Adrenal gland (tissue), 12 donors: Measurements from ENCODE around the gene SNX1. TPM values are rescaled to one million over a fixed set of nuclear protein-coding genes. Genes with fewer than 3 reads are reported as not detected.

Experiments
- DNase-seq, 7 donors: peaks; one replicate each; pipeline ENCODE4 v3.0.0-alpha.2; 2019 to 2020
- H3K27ac ChIP-seq, 5 donors: fragments of 200-600 bp; sonication (generic) in 4 of 5; 1 replicate in 3 of 5; 2 replicates in 2 of 5; pipeline versions ENCODE4 v1.5.1 to v1.8.0; 2016 to 2020; ENCODE audit warnings: mild to moderate bottlenecking in 1 of 5
- H3K27me3 ChIP-seq: fragments of 200-600 bp; 2 replicates; pipeline ENCODE4 v1.8.0; 2021
- H3K36me3 ChIP-seq, 2 donors: fragments of 200-600 bp; replicated peaks in 1 of 2; 1 replicate in 1 of 2; 2 replicates in 1 of 2; pipeline versions ENCODE4 v1.5.1 to v1.8.0; 2018 to 2022
- H3K4me1 ChIP-seq, 2 donors: fragments of 200-600 bp; replicated peaks in 1 of 2; 1 replicate in 1 of 2; 2 replicates in 1 of 2; pipeline versions ENCODE4 v1.5.1 to v1.8.0; 2018 to 2021
- H3K4me3 ChIP-seq, 4 donors: fragments of 200-600 bp; sonication (generic) in 3 of 4; one replicate each; pipeline ENCODE4 v1.5.1; 2016 to 2018
- H3K9me3 ChIP-seq, 3 donors: fragments of 200-600 bp; sonication (generic) in 1 of 3; replicated peaks in 1 of 3; 1 replicate in 2 of 3; 2 replicates in 1 of 3; pipeline versions ENCODE4 v1.5.1 to v1.8.0; 2016 to 2021
- POLR2A ChIP-seq, 2 donors: fragments of 450-650 bp; IDR thresholded peaks; one replicate each; pipeline ENCODE4 v1.6.1; 2017; ENCODE audit warnings: antibody characterized with exemption in 2 of 2, mild to moderate bottlenecking in 2 of 2, moderate library complexity in 1 of 2
- WGBS, 4 donors: extraction: QIAGEN DNeasy Blood & Tissue Kit in 2 of 4; methylation state at CpG; one replicate each; pipeline versions ENCODE4 v1.1.5 to v1.1.7; 2013 to 2017; 5-methylcytosine and 5-hydroxymethylcytosine counted together
- intact Hi-C, 2 donors: fragments of 100-400 bp; cut with DNase I; formaldehyde crosslinking; loops; one replicate each; pipeline versions ENCODE4 v1.14.1 to v1.15.0; 2022 to 2023
- polyA plus RNA-seq, 3 donors: library from polyadenylated mRNA; stranded (reverse); fragments of 200-250 nt in 2 of 3; fragments of 350-450 nt in 1 of 3; fragmentation: Illumina TruSeq in 1 of 3; extraction: RNeasy Lipid Tissue Mini Kit (QIAGEN cat#74804) in 1 of 3; gene quantifications; one replicate each; pipeline ENCODE4 v1.2.3, GENCODE V29; 2013 to 2014
- total RNA-seq, 9 donors: library from RNA; depleted of rRNA in 4 of 9; stranded (reverse); fragments of >200 nt in 4 of 9; fragments of 120-200 nt in 1 of 9; fragmentation: NEBNext Ultra II Directional in 1 of 9; extraction: Animal tissue kit (Norgen Biotek cat#: 25700) in 1 of 9; gene quantifications; one replicate each; pipeline versions ENCODE4 v1.1.0 to v1.2.4, GENCODE V29; 2013 to 2023
- TF ChIP-seq, protein P1 (sequence below), 6 experiments: fragments of 450-650 bp in 4 of 6; fragments of 200-600 bp in 2 of 6; sonication (generic) in 1 of 6; IDR thresholded peaks; 1 replicate in 5 of 6; 2 replicates in 1 of 6; pipeline versions ENCODE4 v1.5.1 to v1.8.0; 2016 to 2021; ENCODE audit warnings: antibody characterized with exemption in 6 of 6, mild to moderate bottlenecking in 2 of 6, moderate library complexity in 1 of 6
- donor health status: healthy with polysubstance abuse.
- donor health status: Bipolar disorder and iron deficiency.
- donor health status: DM: yes; HTN: yes; CAD: no.
- donor health status: DM: no; HTN: no; CAD: no.
- donor health status: DM: no; HTN: no; CAD: no.
- donor health status: DM: yes; HTN: yes; CAD: no.

Gene SNX1
- total and polyA plus RNA-seq, 12 donors = 61.2 to 251 (median 111) TPM

DNA sequence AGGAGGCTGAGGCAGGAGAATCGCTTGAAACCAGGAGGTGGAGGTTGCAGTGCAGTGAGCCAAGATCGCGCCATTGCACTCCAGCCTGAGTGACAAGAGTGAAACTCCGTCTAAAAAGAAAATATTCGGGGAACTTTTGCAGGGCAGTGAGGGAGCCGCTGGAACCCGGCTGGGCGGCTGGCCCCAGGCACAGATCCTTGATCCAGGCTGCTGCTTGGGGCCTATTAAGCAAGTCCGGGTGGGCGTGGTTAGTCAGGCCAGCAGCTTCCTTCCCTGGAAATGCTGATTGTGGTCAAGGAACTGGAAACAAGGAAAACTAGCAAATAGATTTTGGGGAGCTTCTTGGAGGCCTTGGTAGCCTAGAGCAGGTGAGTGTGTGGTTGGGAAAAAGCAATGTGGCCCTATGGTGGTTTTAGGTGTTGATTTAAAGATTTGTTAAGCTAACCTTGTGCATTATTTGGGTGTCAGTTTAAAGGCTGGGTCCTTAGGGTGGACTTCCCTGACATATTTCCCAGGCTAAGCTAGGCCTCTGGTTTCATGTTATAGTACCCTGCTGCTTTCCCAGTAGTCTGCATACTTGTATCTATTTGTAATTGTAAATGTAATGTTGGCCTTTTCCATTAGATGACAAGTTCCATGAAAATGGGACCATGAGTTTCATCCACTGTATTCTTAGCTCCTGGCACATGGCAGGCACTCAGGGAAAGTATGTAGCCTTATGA is 38.0 kb downstream of the SNX1 start:
- Histone ChIP-seq H3K4me1 (peaks cover 7 to 15% of the 10 kb centered on the region in 2 donors), H3K36me3 (peaks cover 0 to 94% of the 10 kb centered on the region in 2 donors), H3K27ac (peak overlapping the region in 2 of 5 donors; percentile 16 to 17), H3K27me3 (no peaks in the 10 kb centered on the region), H3K4me3 (no peak overlapping the region), H3K9me3 (no peaks in the 10 kb centered on the region)
- TF ChIP-seq, protein P1, sequence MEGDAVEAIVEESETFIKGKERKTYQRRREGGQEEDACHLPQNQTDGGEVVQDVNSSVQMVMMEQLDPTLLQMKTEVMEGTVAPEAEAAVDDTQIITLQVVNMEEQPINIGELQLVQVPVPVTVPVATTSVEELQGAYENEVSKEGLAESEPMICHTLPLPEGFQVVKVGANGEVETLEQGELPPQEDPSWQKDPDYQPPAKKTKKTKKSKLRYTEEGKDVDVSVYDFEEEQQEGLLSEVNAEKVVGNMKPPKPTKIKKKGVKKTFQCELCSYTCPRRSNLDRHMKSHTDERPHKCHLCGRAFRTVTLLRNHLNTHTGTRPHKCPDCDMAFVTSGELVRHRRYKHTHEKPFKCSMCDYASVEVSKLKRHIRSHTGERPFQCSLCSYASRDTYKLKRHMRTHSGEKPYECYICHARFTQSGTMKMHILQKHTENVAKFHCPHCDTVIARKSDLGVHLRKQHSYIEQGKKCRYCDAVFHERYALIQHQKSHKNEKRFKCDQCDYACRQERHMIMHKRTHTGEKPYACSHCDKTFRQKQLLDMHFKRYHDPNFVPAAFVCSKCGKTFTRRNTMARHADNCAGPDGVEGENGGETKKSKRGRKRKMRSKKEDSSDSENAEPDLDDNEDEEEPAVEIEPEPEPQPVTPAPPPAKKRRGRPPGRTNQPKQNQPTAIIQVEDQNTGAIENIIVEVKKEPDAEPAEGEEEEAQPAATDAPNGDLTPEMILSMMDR (IDR thresholded peaks at IDR 0.05) = no peak
- TF ChIP-seq POLR2A (IDR thresholded peaks at IDR 0.05) = no peak
- intact Hi-C loops = no loop called here
- WGBS, 4 donors = 90 to 95% (median 92%) methylated on average over 10 of the region's 10 CpGs
- no peak for DNase-seq

DNA sequence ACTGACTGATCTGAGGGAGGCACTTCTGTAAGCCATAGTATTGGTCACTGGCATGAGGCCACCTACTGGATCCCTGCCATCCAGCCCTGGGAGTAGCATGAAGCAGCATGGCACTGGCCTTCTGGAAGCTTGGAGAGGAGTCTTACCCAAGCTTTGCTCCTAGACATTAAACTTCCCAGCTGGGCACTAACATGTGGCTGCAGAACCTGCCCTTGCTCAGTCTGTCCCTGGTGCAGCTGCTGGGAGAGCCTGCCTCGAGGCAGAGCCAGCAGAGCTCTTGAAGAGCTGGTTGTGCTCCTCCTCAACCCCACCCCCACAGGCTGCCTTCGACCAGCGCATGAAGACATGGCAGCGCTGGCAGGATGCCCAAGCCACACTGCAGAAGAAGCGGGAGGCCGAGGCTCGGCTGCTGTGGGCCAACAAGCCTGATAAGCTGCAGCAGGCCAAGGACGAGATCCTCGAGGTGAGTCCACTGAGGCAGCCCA is 38.6 kb downstream of the SNX1 start:
- H3K27me3 ChIP-seq = no peaks in the 10 kb centered on the region
- peak; percentile 73 to 91 (median 88) for DNase-seq
- TF ChIP-seq, protein P1 (IDR thresholded peaks at IDR 0.05) = no peak
- TF ChIP-seq POLR2A (IDR thresholded peaks at IDR 0.05) = no peak
- no peak overlapping the region for H3K4me3 ChIP-seq
- H3K27ac ChIP-seq = peak overlapping the region in 3 of 5 donors; percentile 16 to 18 (median 17)
- peaks cover 7 to 15% of the 10 kb centered on the region in 2 donors for H3K4me1 ChIP-seq
- intact Hi-C loops = no loop called here
- peaks cover 0 to 91% of the 10 kb centered on the region in 2 donors for H3K36me3 ChIP-seq
- H3K9me3 ChIP-seq = no peaks in the 10 kb centered on the region
- 41 to 68% (median 48%) methylated on average over 7 to 9 of the region's 9 CpGs for WGBS, 4 donors

DNA sequence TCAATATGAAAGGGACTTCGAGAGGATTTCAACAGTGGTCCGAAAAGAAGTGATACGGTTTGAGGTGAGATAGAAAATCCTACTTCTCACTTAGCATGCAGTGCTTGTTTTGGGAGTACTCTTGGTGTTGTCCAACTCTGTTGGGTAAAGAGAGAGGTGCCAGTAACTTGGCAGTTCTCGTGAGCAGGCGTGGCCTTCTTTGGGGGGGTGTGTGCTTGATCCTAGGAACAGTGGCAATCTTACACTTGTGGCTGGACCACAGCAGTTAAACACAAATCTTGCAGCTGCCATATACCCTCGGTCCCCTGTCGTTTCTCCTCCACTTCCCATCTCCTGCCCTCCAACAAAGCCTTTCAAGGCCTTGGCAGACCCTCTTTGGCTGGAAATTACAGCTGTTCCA is 40.6 kb downstream of the SNX1 start:
- TF ChIP-seq, protein P1 (IDR thresholded peaks at IDR 0.05) = no peak
- TF ChIP-seq POLR2A (IDR thresholded peaks at IDR 0.05) = no peak
- Histone ChIP-seq H3K4me1 (peaks cover 7 to 15% of the 10 kb centered on the region in 2 donors), H3K27ac (no peak overlapping the region), H3K4me3 (no peak overlapping the region), H3K27me3 (no peaks in the 10 kb centered on the region), H3K36me3 (peaks cover 0 to 74% of the 10 kb centered on the region in 2 donors), H3K9me3 (no peaks in the 10 kb centered on the region)
- intact Hi-C loops = no loop called here
- WGBS, 4 donors = 87 to 92% (median 89%) methylated on average over 6 to 7 of the region's 7 CpGs
- DNase-seq = no peak

DNA sequence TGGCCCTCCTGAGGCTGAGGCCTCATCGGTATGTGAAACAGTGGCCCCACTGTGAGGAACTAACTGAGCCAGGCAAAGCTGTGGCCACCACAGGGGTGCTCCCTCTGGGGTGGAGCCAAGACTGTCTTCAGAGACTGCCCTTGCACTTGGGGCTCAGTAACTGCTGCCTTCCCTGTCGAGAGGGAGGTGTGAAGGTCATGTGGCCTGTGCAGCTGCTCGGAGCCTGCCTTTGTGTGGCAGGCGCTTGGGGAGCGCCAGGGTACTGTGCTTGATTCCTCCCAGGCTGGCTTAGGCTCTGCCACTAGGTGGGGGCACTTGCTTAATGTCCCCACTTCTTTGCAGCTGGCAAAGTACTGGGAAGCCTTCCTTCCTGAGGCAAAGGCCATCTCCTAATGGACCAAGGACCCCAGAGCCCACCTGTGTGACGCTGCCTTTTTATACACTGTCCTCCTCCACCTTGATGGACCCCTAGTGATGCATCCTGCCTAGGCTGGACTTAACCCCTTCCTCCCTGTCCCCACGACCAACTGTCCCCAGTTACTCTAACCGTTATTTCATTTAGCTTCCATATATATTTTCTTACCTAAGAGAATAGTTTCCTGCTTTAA is 41.5 kb downstream of the SNX1 start:
- no peak overlapping the region for H3K27ac ChIP-seq
- TF ChIP-seq POLR2A (IDR thresholded peaks at IDR 0.05) = no peak
- TF ChIP-seq, protein P1 (IDR thresholded peaks at IDR 0.05) = no peak
- no peaks in the 10 kb centered on the region for H3K9me3 ChIP-seq
- H3K27me3 ChIP-seq = no peaks in the 10 kb centered on the region
- intact Hi-C loops = no loop called here
- WGBS, 4 donors = 66 to 75% (median 73%) methylated on average over 5 to 8 of the region's 8 CpGs
- H3K4me1 ChIP-seq = peaks cover 7 to 15% of the 10 kb centered on the region in 2 donors
- peaks cover 0 to 70% of the 10 kb centered on the region in 2 donors for H3K36me3 ChIP-seq
- peak in 2 of 7 donors; percentile 37 to 49 for DNase-seq
- no peak overlapping the region for H3K4me3 ChIP-seq
